IPS-NIHi7 (cell line): ENCODE results near the gene MTSS2.

ENCODE experiments used
- DNase-seq: peaks from one replicate; pipeline ENCODE4 v3.0.0; 2012; ENCODE audit warnings: mixed read lengths; ENCODE audit errors: extremely low spot score

Gene MTSS2

GRCh38 chr16:70685938-70686375 is at the start of gene MTSS2:
Gene MTSS2, minus strand, starts transcription at chr16:70686053. Its CDS starts 262 bp downstream, at chr16:70685791.
- DNase-seq, result peak; percentile 92

GRCh38 chr16:70735141-70735979 is 49.5 kb upstream of the MTSS2 start:
- DNase-seq, result peak; percentile 50

GRCh38 chr16:70734522-70735095 is 48.8 kb upstream of the MTSS2 start:
- DNase-seq, result no peak

GRCh38 chr16:70730944-70731343 is 45.1 kb upstream of the MTSS2 start:
- no peak for DNase-seq

GRCh38 chr16:70730031-70730430 is 44.2 kb upstream of the MTSS2 start:
- DNase-seq, result no peak

GRCh38 chr16:70729292-70729691 is 43.4 kb upstream of the MTSS2 start:
- no peak for DNase-seq

GRCh38 chr16:70728150-70728549 is 42.3 kb upstream of the MTSS2 start:
- DNase-seq, result no peak

- DNase-seq, result no peak
Observed at GRCh38 chr16:70726892-70727361, 41.1 kb upstream of the MTSS2 start.

GRCh38 chr16:70725912-70726828 is 40.3 kb upstream of the MTSS2 start:
- no peak for DNase-seq

GRCh38 chr16:70725024-70725911 is 39.4 kb upstream of the MTSS2 start:
- DNase-seq, result no peak

GRCh38 chr16:70724146-70725023 is 38.5 kb upstream of the MTSS2 start:
- DNase-seq, result no peak

- DNase-seq, result no peak
Observed at GRCh38 chr16:70723740-70724145, 37.9 kb upstream of the MTSS2 start.

GRCh38 chr16:70721202-70721963 is 35.5 kb upstream of the MTSS2 start:
- no peak for DNase-seq

GRCh38 chr16:70720425-70721201 is 34.8 kb upstream of the MTSS2 start:
- DNase-seq, result no peak

GRCh38 chr16:70717065-70717464 is 31.2 kb upstream of the MTSS2 start:
- no peak for DNase-seq

- no peak for DNase-seq
Observed at GRCh38 chr16:70715860-70716357, 30.1 kb upstream of the MTSS2 start.

- no peak for DNase-seq
Observed at GRCh38 chr16:70715055-70715858, 29.4 kb upstream of the MTSS2 start.
